LNCAP (cell line): ENCODE data around the gene AVPR1B.

Experiments
- CTCF ChIP-seq: fragments of 450-650 bp; IDR thresholded peaks from 2 replicates; pipeline ENCODE4 v1.5.1; 2017; ENCODE audit warnings: mild to moderate bottlenecking

The AVPR1B gene

GRCh38 chr1:206075786-206076755, 41.1 kb downstream of the AVPR1B start:
- no peak for TF ChIP-seq CTCF

GRCh38 chr1:206074839-206075238, 42.3 kb downstream of the AVPR1B start:
- TF ChIP-seq CTCF, result no peak

- no peak for TF ChIP-seq CTCF
Observed at GRCh38 chr1:206070627-206071304, 46.4 kb downstream of the AVPR1B start.

GRCh38 chr1:206068314-206068713, 48.9 kb downstream of the AVPR1B start:
- TF ChIP-seq CTCF, result no peak

GRCh38 chr1:206067486-206068227, 49.5 kb downstream of the AVPR1B start:
- no peak for TF ChIP-seq CTCF

GRCh38 chr1:206066479-206067171, 50.6 kb downstream of the AVPR1B start:
- TF ChIP-seq CTCF, result no peak
